Keratinocyte (primary cell): Measurements from ENCODE around the gene CCNDBP1. TPM values are rescaled to one million over a fixed set of nuclear protein-coding genes. Genes with fewer than 3 reads are reported as not detected.

Experiments
- DNase-seq: peaks from one replicate; pipeline ENCODE4 v3.0.0-alpha.2; 2011; ENCODE audit warnings: low read depth, missing footprints, low spot score
- FAIRE-seq: peaks from 2 replicates; lab custom pipeline; 2011; peaks lifted over from hg19 to GRCh38; lab: Jason Lieb, UNC
- H2AFZ ChIP-seq: 2 replicates; pipeline ENCODE4 v1.6.0; 2012; ENCODE audit warnings: low read length, control low read depth, inconsistent platforms; ENCODE audit not compliant: control insufficient read depth
- H3K27ac ChIP-seq: 2 replicates; pipeline ENCODE4 v1.5.1; 2011; ENCODE audit warnings: low read length; ENCODE audit not compliant: control insufficient read depth, insufficient read depth
- H3K27me3 ChIP-seq: 3 replicates; pipeline ENCODE4 v1.6.0; 2011; ENCODE audit warnings: low read length; ENCODE audit not compliant: control insufficient read depth, insufficient read depth; ENCODE audit errors: extremely low read depth
- H3K36me3 ChIP-seq, 2 experiments: 2 replicates in 1 of 2; 3 replicates in 1 of 2; pipeline ENCODE4 v1.5.1; 2011; ENCODE audit warnings: low read length in 2 of 2, mild to moderate bottlenecking in 1 of 2; ENCODE audit not compliant: control insufficient read depth in 2 of 2, insufficient read depth in 2 of 2; ENCODE audit errors: extremely low read depth in 1 of 2
- H3K4me1 ChIP-seq: 3 replicates; pipeline ENCODE4 v1.5.1; 2011; ENCODE audit warnings: low read length; ENCODE audit not compliant: control insufficient read depth, insufficient read depth; ENCODE audit errors: extremely low read depth
- H3K4me2 ChIP-seq: 3 replicates; pipeline ENCODE4 v1.6.0; 2011; ENCODE audit warnings: low read depth, low read length; ENCODE audit not compliant: control insufficient read depth, insufficient read depth; ENCODE audit errors: extremely low read depth
- H3K4me3 ChIP-seq, 3 experiments: fragments of 200-600 bp in 1 of 3; sonication (generic) in 1 of 3; 2 replicates in 2 of 3; 3 replicates in 1 of 3; pipeline ENCODE4 v1.5.1; 2011 to 2016; ENCODE audit warnings: low read length in 3 of 3, mild to moderate bottlenecking in 3 of 3, control low read depth in 2 of 3, inconsistent platforms in 1 of 3, low read depth in 1 of 3, mixed read lengths in 1 of 3, mixed run types in 1 of 3, moderate library complexity in 1 of 3; ENCODE audit not compliant: control insufficient read depth in 2 of 3, insufficient read depth in 2 of 3; ENCODE audit errors: extremely low read depth in 1 of 3
- H3K79me2 ChIP-seq: 2 replicates; pipeline ENCODE4 v1.6.0; 2012; ENCODE audit warnings: low read length; ENCODE audit not compliant: control insufficient read depth, insufficient read depth
- H3K9ac ChIP-seq: 3 replicates; pipeline ENCODE4 v1.6.0; 2011; ENCODE audit warnings: low read length; ENCODE audit not compliant: control insufficient read depth, insufficient read depth; ENCODE audit errors: extremely low read depth
- H3K9me1 ChIP-seq: 3 replicates; pipeline ENCODE4 v1.6.0; 2011; ENCODE audit warnings: low read length; ENCODE audit not compliant: control insufficient read depth, insufficient read depth; ENCODE audit errors: extremely low read depth
- H3K9me3 ChIP-seq: 2 replicates; pipeline ENCODE4 v1.5.1; 2012; ENCODE audit warnings: low read depth, low read length; ENCODE audit not compliant: control insufficient read depth
- H4K20me1 ChIP-seq: 3 replicates; pipeline ENCODE4 v1.6.0; 2011; ENCODE audit warnings: low read length; ENCODE audit not compliant: control insufficient read depth, insufficient read depth; ENCODE audit errors: extremely low read depth
- CTCF ChIP-seq, 3 experiments: IDR thresholded peaks in 1 of 3; conservative IDR thresholded peaks in 1 of 3; optimal IDR thresholded peaks in 1 of 3; 2 replicates in 2 of 3; 3 replicates in 1 of 3; pipeline versions ENCODE3 to v1.5.1; 2011; ENCODE audit warnings: low read length in 3 of 3, mild to moderate bottlenecking in 3 of 3, moderate library complexity in 2 of 3, control low read depth in 1 of 3, inconsistent platforms in 1 of 3; ENCODE audit not compliant: insufficient read depth in 2 of 3; ENCODE audit errors: extremely low read depth in 1 of 3
- EZH2 ChIP-seq: IDR thresholded peaks from one replicate; pipeline ENCODE4 v1.6.1; 2012; ENCODE audit warnings: inconsistent platforms, mild to moderate bottlenecking, low read length, moderate library complexity
- dilution Hi-C: fragments of 300-500 bp; cut with MboI; formaldehyde crosslinking; loops from one replicate; pipeline ENCODE4 v1.7.0; 2020; ENCODE audit warnings: low sequenced_read_pairs; ENCODE audit not compliant: extremely low pct_ligation_motif_present
- polyA plus RNA-seq, 5 experiments: library from polyadenylated mRNA; depleted of rRNA in 3 of 5; stranded (reverse) in 3 of 5; stranded (forward) in 1 of 5; unstranded in 1 of 5; fragments of >200 nt; gene quantifications; 1 replicate in 1 of 5; 2 replicates in 3 of 5; 3 replicates in 1 of 5; pipeline versions ENCODE4 v1.2.1 to v1.2.3, GENCODE V29; 2011 to 2012; ENCODE audit warnings: missing spikeins in 2 of 5, low read depth in 1 of 5, low replicate concordance in 1 of 5

CCNDBP1 gene
- polyA plus RNA-seq, 1 donor (not counting 4 experiments of a cell fraction or from before 2014, with no cell fraction given): 53.5 TPM

- FAIRE-seq (no peak), DNase-seq (no peak)
- Histone ChIP-seq H3K4me2 (no peak overlapping the region), H3K27ac (no peak overlapping the region), H3K4me1 (no peaks in the 10 kb centered on the region), H3K4me3 (no peak overlapping the region), H3K9me1 (no peaks in the 10 kb centered on the region), H3K27me3 (no peaks in the 10 kb centered on the region), H3K36me3 (no peaks in the 10 kb centered on the region), H4K20me1 (no peaks in the 10 kb centered on the region), H3K79me2 (no peaks in the 10 kb centered on the region), H3K9ac (no peak overlapping the region), H2AFZ (no peak overlapping the region), H3K9me3 (no peaks in the 10 kb centered on the region)
- TF ChIP-seq EZH2: no peak
- TF ChIP-seq CTCF (optimal IDR thresholded peaks at IDR 0.05 in 1 of 3, IDR thresholded peaks at IDR 0.05 in 1 of 3, conservative IDR thresholded peaks at IDR 0.05 in 1 of 3; ENCODE audit: extremely low read depth in 1 of 3, insufficient read depth in 2 of 3, low read length in 3 of 3): no peak
- dilution Hi-C loops: no loop called here
Observed at GRCh38 chr15:43230640-43231115, 45.5 kb downstream of the CCNDBP1 start.

GRCh38 chr15:43232289-43232874, 47.2 kb downstream of the CCNDBP1 start:
- FAIRE-seq: no peak
- DNase-seq: no peak
- Histone ChIP-seq H3K9me1 (no peaks in the 10 kb centered on the region), H3K4me1 (no peaks in the 10 kb centered on the region), H3K4me3 (no peak overlapping the region), H3K27ac (no peak overlapping the region), H2AFZ (no peak overlapping the region), H3K9ac (no peak overlapping the region), H3K79me2 (no peaks in the 10 kb centered on the region), H3K4me2 (no peak overlapping the region), H3K36me3 (no peaks in the 10 kb centered on the region), H3K27me3 (no peaks in the 10 kb centered on the region), H3K9me3 (no peaks in the 10 kb centered on the region), H4K20me1 (no peaks in the 10 kb centered on the region)
- TF ChIP-seq EZH2 (no peak), CTCF (optimal IDR thresholded peaks at IDR 0.05 in 1 of 3, IDR thresholded peaks at IDR 0.05 in 1 of 3, conservative IDR thresholded peaks at IDR 0.05 in 1 of 3; ENCODE audit: extremely low read depth in 1 of 3, insufficient read depth in 2 of 3, low read length in 3 of 3) (no peak)
- dilution Hi-C loops: no loop called here
